ENCODE measurements around the gene XAGE1B.
"Not testable (repeated sequence)": the region's sequence is repeated elsewhere in the genome, so short reads cannot be mapped to it uniquely, and the experiment has no call there.

Gene XAGE1B, protein sequence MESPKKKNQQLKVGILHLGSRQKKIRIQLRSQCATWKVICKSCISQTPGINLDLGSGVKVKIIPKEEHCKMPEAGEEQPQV

GRCh38 chrX:52516987-52517325 lies at the start of gene XAGE1B:
TSS of gene XAGE1B (minus strand) at chrX:52517063. CDS start at chrX:52515527, 1,536 bp downstream.
- not testable (repeated sequence) for DNase-seq (ENCODE audit: low spot score)

DNA sequence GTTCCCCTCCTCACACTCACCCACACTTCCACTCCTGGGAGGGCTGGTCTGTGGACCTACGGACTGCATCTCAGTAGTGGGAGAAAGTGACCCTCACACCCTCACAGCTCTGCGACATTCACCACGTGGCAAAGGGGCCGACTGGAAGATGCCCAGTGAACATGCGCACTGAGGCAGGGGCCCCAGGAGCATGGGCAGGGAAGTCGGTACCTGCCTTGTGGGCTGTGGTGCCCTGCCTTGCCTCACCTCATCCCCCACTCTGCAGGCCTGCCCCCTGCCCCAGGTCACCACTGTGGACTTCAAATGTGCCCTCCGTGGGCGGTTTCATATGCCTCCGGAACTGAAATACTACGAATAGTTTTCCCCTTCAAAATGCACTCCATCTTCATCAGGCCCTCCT lies 46.2 kb upstream of the XAGE1B start:
- DNase-seq (ENCODE audit: low spot score) = no peak

DNA sequence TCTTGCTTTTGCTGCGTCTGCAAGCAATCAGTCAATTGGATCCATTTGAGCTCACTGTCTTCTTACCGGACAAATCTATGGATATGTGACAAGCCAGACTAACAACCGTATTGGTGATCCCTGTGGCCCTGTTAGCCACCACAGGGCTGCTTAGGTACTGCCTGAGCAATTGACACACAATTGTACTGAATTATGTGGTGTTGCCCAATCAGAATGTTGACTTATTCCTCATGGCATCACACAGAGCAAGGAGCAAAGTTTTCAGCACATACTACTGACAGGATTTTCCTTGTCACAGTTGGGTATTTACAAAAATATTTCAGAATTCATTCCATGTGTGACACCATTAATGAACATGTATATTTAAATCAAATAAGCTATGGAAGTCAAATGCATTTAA lies 41.3 kb upstream of the XAGE1B start:
- DNase-seq (ENCODE audit: low spot score) = no peak

DNA sequence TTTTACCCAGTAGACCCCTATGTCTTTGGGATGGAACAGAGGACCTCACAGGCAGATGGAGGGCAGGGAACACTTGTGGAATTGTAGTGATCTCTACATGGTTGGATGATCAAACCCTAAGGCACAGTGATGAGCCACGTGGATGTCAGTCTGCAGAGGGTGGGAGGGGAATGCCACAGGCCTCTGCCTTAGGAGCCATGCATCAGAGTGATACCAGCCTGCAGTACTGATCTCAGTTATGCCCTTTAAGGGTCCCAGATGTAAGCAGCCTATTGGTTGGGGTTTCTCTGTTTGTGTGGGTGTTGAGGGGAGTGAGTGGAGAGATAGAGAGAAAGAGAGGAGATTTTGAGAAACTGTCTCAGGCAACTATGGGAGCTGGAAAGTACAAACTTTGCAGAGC lies 39.9 kb upstream of the XAGE1B start:
- no peak for DNase-seq (ENCODE audit: low spot score)

- DNase-seq (ENCODE audit: low spot score) = no peak
These were observed 37.3 kb upstream of the XAGE1B start for GRCh38 chrX:52553995-52554642.

GRCh38 chrX:52548769-52549168 lies 31.9 kb upstream of the XAGE1B start:
- DNase-seq (ENCODE audit: low spot score) = not testable (repeated sequence)

- DNase-seq (ENCODE audit: low spot score) = no peak
These were observed 27.4 kb upstream of the XAGE1B start for GRCh38 chrX:52544147-52544840.

- no peak for DNase-seq (ENCODE audit: low spot score)
These were observed 25.4 kb upstream of the XAGE1B start for GRCh38 chrX:52542311-52542710.

DNA sequence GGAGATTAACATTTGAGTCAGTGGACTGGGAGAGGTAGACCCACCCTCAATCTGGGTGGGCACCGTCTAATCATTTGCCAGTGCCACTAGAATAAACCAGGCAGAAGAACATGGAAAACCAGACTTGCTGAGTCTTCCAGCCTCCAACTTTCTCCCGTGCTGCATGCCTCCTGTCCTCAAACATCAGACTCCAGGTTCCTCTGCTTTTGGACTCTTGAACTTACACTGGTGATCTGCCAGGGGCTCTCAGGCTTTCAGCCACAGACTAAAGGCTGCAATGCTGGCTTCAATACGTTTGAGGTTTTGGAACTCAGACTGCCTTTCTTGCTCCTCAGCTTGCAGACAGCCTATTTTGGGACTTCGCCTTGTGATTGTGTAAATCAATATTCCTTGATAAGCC lies 24.2 kb upstream of the XAGE1B start:
- not testable (repeated sequence) for DNase-seq (ENCODE audit: low spot score)

DNA sequence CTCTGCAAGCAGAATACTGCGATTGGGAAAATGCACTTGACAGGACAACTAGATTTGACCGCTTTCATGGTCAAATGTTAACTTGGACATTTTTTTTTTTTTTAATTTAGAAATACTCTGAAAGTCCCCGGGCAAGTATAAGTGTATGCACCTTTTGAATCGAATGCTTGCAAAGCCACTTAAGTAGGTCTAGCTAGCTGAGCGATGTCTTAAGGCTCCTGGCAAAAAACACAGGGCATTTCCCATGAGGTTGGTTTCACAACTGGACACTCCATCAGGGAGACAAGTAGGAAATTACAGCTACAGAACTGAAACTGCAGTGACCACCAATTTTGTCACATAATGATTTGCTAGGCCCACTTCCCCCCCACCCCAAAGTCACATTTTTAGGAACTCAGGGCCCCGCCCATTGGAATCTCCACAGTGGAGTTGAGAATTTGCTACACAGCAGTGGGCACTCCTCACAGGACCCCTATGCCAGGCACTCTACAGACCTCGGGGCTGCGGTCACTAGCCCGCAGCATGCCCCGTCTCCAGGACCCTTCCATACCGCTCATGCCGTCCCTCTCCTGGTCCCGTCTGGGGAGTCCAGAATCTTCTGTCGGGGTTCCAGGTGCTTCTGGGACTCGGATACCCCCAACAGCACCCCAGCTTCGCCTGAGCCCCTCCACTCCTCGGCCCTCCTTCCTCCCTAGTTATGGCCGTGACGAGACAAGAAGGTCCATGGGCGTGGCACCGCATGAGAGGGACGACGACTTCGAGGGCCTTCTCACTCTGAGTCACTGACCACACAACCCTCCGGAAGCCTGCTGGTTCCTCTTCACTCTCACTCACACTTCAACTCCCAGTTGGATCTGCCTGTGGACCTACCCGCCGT lies 515 bp downstream of the XAGE1B start:
- DNase-seq (ENCODE audit: low spot score) = not testable (repeated sequence)

DNA sequence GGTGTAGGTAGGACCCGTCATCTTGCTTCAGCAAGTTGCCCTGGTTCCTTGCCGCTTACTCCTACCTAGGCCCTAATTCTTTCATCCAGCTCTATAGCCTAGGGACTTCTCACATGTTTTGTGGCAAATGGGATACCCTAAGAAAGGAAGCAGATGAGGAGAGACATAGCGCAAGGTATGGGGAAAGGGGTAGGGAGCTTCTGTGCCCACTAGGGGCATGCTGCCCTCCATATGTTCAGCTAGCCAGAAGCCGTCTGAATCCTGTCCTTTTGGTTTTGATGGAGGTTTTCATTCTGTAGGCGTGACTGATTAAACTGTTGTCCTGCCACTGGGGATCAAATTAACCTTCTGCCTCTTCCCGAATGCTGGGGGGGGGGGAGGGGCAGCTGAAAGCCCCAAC lies 5.7 kb downstream of the XAGE1B start:
- DNase-seq (ENCODE audit: low spot score) = not testable (repeated sequence)

GRCh38 chrX:52509916-52510315 lies 6.9 kb downstream of the XAGE1B start:
- no peak for DNase-seq (ENCODE audit: low spot score)

DNA sequence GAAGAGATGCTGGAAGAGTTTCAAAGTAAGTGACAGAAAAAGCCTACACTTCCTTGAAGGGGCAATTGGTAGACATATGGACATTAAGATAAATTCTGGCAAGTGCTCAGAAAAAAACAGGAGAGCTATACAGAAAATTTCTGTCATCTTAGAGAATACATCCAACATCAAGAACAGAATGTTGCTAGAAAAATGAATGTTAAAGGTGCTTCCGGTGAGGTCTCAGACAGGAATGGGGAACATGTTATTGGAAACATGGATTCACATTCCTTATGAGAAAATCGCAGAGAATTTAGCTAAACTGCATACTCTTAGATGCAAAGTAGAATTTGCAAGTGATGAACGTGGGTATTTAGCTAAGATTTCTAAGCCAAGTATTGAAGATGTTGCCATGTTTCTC lies 9.5 kb downstream of the XAGE1B start:
- no peak for DNase-seq (ENCODE audit: low spot score)

DNA sequence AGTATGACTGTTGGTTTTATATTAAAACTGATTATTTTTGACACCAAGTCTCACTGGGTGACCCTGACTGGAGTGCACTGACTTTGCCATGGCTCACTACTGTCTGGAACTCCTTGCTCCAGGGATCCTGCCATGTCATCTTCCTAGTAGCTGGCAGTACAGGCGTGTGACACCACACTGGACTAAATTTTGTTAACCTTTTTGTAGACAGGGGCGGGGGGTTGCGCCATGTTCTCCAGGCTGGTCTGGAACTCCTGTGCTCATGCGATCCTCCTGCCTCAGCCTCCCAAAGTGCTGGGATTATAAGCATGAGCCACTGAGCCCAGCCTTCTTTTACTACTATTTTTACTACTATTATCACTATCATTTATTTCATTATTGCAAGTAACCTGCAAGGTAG lies 12.3 kb downstream of the XAGE1B start:
- DNase-seq (ENCODE audit: low spot score) = no peak

- DNase-seq (ENCODE audit: low spot score) = not testable (repeated sequence)
These were observed 15.5 kb downstream of the XAGE1B start for GRCh38 chrX:52501362-52501761.

DNA sequence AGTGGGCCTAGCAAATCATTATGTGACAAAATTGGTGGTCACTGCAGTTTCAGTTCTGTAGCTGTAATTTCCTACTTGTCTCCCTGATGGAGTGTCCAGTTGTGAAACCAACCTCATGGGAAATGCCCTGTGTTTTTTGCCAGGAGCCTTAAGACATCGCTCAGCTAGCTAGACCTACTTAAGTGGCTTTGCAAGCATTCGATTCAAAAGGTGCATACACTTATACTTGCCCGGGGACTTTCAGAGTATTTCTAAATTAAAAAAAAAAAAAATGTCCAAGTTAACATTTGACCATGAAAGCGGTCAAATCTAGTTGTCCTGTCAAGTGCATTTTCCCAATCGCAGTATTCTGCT lies 20.5 kb downstream of the XAGE1B start:
- not testable (repeated sequence) for DNase-seq (ENCODE audit: low spot score)

DNA sequence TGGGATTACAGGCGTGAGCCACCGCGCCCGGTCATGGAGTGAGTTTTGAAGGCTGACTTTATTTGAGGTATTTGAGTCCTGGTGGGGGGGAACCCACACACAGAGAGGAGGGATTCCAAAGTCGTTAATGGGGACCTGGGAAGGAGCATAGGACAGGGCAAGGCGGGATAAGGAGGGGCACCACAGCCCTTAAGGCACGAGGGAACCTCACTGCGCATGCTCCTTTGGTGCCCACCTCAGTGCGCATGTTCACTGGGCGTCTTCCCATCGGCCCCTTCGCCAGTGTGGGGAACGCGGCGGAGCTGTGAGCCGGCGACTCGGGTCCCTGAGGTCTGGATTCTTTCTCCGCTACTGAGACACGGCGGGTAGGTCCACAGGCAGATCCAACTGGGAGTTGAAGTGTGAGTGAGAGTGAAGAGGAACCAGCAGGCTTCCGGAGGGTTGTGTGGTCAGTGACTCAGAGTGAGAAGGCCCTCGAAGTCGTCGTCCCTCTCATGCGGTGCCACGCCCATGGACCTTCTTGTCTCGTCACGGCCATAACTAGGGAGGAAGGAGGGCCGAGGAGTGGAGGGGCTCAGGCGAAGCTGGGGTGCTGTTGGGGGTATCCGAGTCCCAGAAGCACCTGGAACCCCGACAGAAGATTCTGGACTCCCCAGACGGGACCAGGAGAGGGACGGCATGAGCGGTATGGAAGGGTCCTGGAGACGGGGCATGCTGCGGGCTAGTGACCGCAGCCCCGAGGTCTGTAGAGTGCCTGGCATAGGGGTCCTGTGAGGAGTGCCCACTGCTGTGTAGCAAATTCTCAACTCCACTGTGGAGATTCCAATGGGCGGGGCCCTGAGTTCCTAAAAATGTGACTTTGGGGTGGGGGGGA lies 21.1 kb downstream of the XAGE1B start, which contains the start of gene XAGE1A:
Gene XAGE1A, plus strand, starts transcription at position 264 of the 874 bp plus-strand sequence. CDS start 1,554 bp downstream, outside the sequence.
- not testable (repeated sequence) for DNase-seq (ENCODE audit: low spot score)

DNA sequence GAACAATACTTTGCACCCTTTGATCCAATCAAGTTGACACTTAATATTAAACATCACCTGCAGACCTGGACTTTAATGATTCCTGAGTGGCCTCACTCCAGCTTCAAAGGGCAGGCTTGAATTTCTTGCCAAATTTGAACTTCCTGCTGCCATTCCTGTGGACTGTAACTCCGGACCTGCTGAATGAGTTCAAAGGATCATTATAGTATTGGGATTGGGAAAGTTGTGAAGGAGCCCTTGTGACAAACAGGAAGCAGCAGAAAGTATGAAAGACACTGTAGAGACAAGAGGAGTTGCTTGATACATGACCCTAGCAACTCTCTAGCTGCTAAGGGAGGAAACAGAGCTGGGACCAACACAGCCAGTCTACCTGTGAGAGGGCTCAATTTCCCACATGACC lies 45.6 kb downstream of the XAGE1B start:
- DNase-seq (ENCODE audit: low spot score) = not testable (repeated sequence)

Measured in hematopoietic multipotent progenitor cell treated with erythropoietin and hydrocortisone succinate and interleukin-3 and kit ligand, for 15 days (in vitro differentiated cells).